Measurements from ENCODE around the gene MRPL38. TPM values are rescaled to one million over a fixed set of nuclear protein-coding genes. Genes with fewer than 3 reads are reported as not detected.
"Not testable (repeated sequence)": the region's sequence is repeated elsewhere in the genome, so short reads cannot be mapped to it uniquely, and the experiment has no call there.

MRPL38 gene
- total RNA-seq, 1 donor from 2014 or later, result 133 TPM

DNA sequence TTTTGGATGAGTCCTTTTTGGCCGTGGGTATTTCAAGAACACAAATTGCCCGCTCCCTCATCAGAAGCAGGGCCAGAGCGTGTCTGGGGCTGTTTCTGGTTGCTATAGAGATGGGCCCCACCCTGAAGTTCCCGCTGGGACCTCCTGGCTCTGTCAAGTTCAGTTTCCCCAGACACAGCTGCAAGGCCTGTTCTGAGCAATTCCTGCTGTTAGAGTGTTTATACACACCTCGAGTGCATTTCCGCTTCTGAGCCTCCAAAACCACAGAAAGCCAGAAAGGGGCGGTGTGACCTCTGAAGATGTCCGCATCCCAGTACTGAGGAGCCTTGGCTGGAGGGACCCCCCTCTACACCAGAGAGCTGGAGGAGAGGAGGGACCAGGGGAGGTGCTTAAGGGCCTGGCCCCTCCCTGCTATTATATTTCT is 40.2 kb downstream of the MRPL38 start:
- Mint-ChIP-seq H3K27ac (ENCODE audit: unreplicated experiment) (no peak overlapping the region), H3K9me3 (ENCODE audit: unreplicated experiment) (peaks cover 2% of the 10 kb centered on the region), H3K27me3 (ENCODE audit: unreplicated experiment) (peaks cover 3% of the 10 kb centered on the region), H3K36me3 (ENCODE audit: unreplicated experiment) (no peaks in the 10 kb centered on the region), H3K4me1 (ENCODE audit: low read depth, unreplicated experiment) (peaks cover 2% of the 10 kb centered on the region), H3K4me3 (ENCODE audit: unreplicated experiment) (no peak overlapping the region)
- no peak for TF ChIP-seq CTCF (IDR thresholded peaks at IDR 0.05; ENCODE audit: partially characterized antibody, unreplicated experiment)
- DNase-seq, result no peak

DNA sequence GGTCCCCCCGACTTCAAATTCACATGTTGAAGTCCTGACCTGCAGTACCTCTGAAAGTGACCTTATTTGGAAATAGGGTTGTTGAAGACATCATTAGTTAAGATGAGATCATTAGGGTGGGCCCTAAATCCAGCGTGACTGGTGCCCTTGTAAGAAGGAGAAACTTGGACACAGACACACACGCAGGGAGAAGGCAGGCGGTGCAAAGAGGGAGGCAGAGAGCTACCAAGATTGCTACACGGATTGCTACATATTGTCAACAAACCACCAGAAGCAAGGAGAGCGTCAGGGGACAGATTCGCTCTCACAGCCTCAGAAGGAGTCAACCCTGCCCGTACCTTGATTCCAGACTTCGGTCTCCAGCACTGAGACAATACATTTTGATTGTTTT is 42.8 kb downstream of the MRPL38 start:
- no peak for DNase-seq
- peaks cover 2% of the 10 kb centered on the region for H3K27me3 Mint-ChIP-seq (ENCODE audit: unreplicated experiment)
- no peak overlapping the region for H3K27ac Mint-ChIP-seq (ENCODE audit: unreplicated experiment)
- H3K36me3 Mint-ChIP-seq (ENCODE audit: unreplicated experiment), result no peaks in the 10 kb centered on the region
- H3K4me3 Mint-ChIP-seq (ENCODE audit: unreplicated experiment), result no peak overlapping the region
- no peaks in the 10 kb centered on the region for H3K9me3 Mint-ChIP-seq (ENCODE audit: unreplicated experiment)
- no peak for TF ChIP-seq CTCF (IDR thresholded peaks at IDR 0.05; ENCODE audit: partially characterized antibody, unreplicated experiment)
- peaks cover 2% of the 10 kb centered on the region for H3K4me1 Mint-ChIP-seq (ENCODE audit: low read depth, unreplicated experiment)

GRCh38 chr17:75859358-75859757 is 45.3 kb downstream of the MRPL38 start:
- H3K9me3 Mint-ChIP-seq (ENCODE audit: unreplicated experiment); H3K27me3 Mint-ChIP-seq (ENCODE audit: unreplicated experiment): not testable (repeated sequence)

GRCh38 chr17:75856062-75856756 is 48.5 kb downstream of the MRPL38 start:
- peaks cover 2% of the 10 kb centered on the region for H3K9me3 Mint-ChIP-seq (ENCODE audit: unreplicated experiment)
- no peak for DNase-seq
- peak overlapping the region; percentile 91 for H3K4me3 Mint-ChIP-seq (ENCODE audit: unreplicated experiment)
- no peaks in the 10 kb centered on the region for H3K27me3 Mint-ChIP-seq (ENCODE audit: unreplicated experiment)
- no peak for TF ChIP-seq CTCF (IDR thresholded peaks at IDR 0.05; ENCODE audit: partially characterized antibody, unreplicated experiment)
- H3K36me3 Mint-ChIP-seq (ENCODE audit: unreplicated experiment), result no peaks in the 10 kb centered on the region
- peaks cover 9% of the 10 kb centered on the region for H3K4me1 Mint-ChIP-seq (ENCODE audit: low read depth, unreplicated experiment)
- H3K27ac Mint-ChIP-seq (ENCODE audit: unreplicated experiment), result peak overlapping the region; percentile 90

More at GRCh38 chr17:75859358-75859757, 45.3 kb downstream of the MRPL38 start:
- H3K27ac Mint-ChIP-seq (ENCODE audit: unreplicated experiment); DNase-seq; H3K4me1 Mint-ChIP-seq (ENCODE audit: low read depth, unreplicated experiment); H3K4me3 Mint-ChIP-seq (ENCODE audit: unreplicated experiment); H3K36me3 Mint-ChIP-seq (ENCODE audit: unreplicated experiment): not testable (repeated sequence)

DNA sequence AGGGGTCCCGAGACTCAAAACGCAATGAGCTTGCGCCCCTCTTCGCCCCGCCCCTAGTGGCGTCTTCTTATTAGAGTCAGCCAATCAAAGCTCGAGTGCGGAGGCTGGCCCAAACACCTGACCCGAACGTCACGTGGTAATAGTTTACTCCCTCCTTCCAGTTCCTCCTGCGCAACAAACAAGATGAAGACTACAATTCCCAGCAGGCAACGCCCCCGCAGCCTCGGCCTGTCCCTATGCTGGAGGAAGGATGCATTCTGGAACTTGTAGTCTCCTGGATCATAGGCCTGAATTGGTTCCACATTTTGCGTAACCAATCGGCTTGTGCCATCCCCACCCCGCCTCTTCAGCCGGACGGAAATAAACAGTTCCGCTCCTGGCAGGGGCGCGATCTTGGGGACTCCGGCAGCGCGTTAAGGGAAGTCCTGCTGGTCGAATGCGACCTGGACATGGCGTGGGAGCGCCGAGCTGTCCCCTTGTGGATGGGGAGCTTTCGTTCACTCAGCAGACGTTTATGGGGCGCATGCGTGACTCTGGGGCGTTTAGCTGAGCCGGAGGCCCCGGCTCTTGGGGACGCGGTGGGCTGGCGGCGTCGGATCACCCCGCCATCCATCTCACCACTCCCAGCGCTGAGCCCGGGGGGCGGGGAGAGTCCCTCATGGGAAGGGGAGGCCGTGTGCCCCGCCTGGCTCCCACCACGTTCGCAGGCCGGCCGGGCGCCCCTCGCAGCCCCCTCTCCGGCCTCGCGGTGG is 49.2 kb downstream of the MRPL38 start, which contains the start of gene WBP2:
WBP2 (minus strand) TSS at position 26 of the 752 bp plus-strand sequence. CDS start 38 bp downstream, outside the sequence.
- peak within 1 kb of the TSS; percentile 91 for H3K4me3 Mint-ChIP-seq (ENCODE audit: unreplicated experiment)

More for the DNA sequence above, 49.2 kb downstream of the MRPL38 start, which contains the start of gene WBP2:
- H3K9me3 Mint-ChIP-seq (ENCODE audit: unreplicated experiment), result peaks cover 4% of the 10 kb centered on the region
- H3K36me3 Mint-ChIP-seq (ENCODE audit: unreplicated experiment), result no peaks in the 10 kb centered on the region
- H3K27me3 Mint-ChIP-seq (ENCODE audit: unreplicated experiment), result no peaks in the 10 kb centered on the region
- peaks cover 9% of the 10 kb centered on the region for H3K4me1 Mint-ChIP-seq (ENCODE audit: low read depth, unreplicated experiment)
- peak; percentile 96 for DNase-seq
- TF ChIP-seq CTCF (IDR thresholded peaks at IDR 0.05; ENCODE audit: partially characterized antibody, unreplicated experiment), result no peak
- peak within 1 kb of the TSS; percentile 90 for H3K27ac Mint-ChIP-seq (ENCODE audit: unreplicated experiment)
